ENCODE results near the gene ZFYVE1.

Gene ZFYVE1

DNA sequence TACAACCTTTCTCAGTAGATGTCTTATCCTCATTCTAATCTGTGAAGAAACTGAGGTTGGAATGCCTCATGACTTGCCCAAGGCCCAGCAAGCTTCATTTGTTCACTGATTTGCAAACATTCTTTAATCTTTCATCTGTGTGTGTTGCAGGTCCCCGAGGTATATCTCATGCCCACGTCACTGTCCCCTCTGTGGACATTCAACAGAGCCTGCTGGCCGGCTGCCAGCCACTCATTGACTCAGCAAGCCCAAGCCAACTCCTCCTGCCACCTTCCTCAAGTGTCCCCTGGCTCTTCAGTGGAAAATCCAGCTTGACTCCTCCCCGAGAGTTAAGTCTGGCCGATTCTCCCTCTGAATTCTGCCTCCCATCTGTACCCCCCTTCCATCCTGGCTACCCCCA is 102.6 kb downstream of the ZFYVE1 start:
- TF ChIP-seq, protein P1, sequence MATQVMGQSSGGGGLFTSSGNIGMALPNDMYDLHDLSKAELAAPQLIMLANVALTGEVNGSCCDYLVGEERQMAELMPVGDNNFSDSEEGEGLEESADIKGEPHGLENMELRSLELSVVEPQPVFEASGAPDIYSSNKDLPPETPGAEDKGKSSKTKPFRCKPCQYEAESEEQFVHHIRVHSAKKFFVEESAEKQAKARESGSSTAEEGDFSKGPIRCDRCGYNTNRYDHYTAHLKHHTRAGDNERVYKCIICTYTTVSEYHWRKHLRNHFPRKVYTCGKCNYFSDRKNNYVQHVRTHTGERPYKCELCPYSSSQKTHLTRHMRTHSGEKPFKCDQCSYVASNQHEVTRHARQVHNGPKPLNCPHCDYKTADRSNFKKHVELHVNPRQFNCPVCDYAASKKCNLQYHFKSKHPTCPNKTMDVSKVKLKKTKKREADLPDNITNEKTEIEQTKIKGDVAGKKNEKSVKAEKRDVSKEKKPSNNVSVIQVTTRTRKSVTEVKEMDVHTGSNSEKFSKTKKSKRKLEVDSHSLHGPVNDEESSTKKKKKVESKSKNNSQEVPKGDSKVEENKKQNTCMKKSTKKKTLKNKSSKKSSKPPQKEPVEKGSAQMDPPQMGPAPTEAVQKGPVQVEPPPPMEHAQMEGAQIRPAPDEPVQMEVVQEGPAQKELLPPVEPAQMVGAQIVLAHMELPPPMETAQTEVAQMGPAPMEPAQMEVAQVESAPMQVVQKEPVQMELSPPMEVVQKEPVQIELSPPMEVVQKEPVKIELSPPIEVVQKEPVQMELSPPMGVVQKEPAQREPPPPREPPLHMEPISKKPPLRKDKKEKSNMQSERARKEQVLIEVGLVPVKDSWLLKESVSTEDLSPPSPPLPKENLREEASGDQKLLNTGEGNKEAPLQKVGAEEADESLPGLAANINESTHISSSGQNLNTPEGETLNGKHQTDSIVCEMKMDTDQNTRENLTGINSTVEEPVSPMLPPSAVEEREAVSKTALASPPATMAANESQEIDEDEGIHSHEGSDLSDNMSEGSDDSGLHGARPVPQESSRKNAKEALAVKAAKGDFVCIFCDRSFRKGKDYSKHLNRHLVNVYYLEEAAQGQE (IDR thresholded peaks at IDR 0.05; ENCODE audit: insufficient replicate concordance, low read depth) = no peak
- TF ChIP-seq POLR2AphosphoS5 (IDR thresholded peaks at IDR 0.05; ENCODE audit: low read depth) = no peak
- TF ChIP-seq GABPA (IDR thresholded peaks at IDR 0.05; ENCODE audit: low read depth) = no peak
- TF ChIP-seq, protein P2, sequence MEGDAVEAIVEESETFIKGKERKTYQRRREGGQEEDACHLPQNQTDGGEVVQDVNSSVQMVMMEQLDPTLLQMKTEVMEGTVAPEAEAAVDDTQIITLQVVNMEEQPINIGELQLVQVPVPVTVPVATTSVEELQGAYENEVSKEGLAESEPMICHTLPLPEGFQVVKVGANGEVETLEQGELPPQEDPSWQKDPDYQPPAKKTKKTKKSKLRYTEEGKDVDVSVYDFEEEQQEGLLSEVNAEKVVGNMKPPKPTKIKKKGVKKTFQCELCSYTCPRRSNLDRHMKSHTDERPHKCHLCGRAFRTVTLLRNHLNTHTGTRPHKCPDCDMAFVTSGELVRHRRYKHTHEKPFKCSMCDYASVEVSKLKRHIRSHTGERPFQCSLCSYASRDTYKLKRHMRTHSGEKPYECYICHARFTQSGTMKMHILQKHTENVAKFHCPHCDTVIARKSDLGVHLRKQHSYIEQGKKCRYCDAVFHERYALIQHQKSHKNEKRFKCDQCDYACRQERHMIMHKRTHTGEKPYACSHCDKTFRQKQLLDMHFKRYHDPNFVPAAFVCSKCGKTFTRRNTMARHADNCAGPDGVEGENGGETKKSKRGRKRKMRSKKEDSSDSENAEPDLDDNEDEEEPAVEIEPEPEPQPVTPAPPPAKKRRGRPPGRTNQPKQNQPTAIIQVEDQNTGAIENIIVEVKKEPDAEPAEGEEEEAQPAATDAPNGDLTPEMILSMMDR (IDR thresholded peaks at IDR 0.05; ENCODE audit: insufficient read depth, low read length) = no peak
- no peak for TF ChIP-seq SPI1 (IDR thresholded peaks at IDR 0.05; ENCODE audit: borderline replicate concordance, low read depth)
- no peaks in the 10 kb centered on the region for H3K27me3 ChIP-seq (ENCODE audit: insufficient read depth, poor library complexity, severe bottlenecking)
- DNase-seq (ENCODE audit: low read depth in 1 of 2, low spot score in 1 of 2) = no peak
- no peak overlapping the region for H3K27ac ChIP-seq (replicated peaks)
- H3K4me3 ChIP-seq (replicated peaks; ENCODE audit: insufficient read depth, low read length) = no peak overlapping the region

DNA sequence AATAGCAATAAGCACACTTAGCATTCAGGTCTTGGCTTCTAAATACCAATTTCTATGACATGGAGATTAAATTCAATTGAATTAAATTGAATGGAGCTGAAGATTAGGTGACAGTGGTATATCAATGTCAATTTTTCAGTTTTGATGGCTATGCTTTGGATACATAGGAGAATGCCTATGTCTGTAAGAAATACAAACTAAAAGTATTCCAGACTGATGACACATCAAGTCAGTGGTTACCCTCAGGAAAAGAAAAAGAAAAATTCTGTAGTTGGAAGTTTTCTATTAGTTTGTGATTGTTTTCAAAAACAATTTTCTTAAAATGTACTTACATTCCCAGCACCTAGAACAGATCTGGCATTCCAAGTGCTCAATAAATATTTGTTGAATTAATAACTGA is 105.5 kb downstream of the ZFYVE1 start:
- DNase-seq (ENCODE audit: low read depth in 1 of 2, low spot score in 1 of 2) = no peak
- no peak overlapping the region for H3K27ac ChIP-seq (replicated peaks)
- TF ChIP-seq, protein P2 (IDR thresholded peaks at IDR 0.05; ENCODE audit: insufficient read depth, low read length) = no peak
- TF ChIP-seq GABPA (IDR thresholded peaks at IDR 0.05; ENCODE audit: low read depth) (no peak), SPI1 (IDR thresholded peaks at IDR 0.05; ENCODE audit: borderline replicate concordance, low read depth) (no peak)
- TF ChIP-seq, protein P1 (IDR thresholded peaks at IDR 0.05; ENCODE audit: insufficient replicate concordance, low read depth) = no peak
- no peak overlapping the region for H3K4me3 ChIP-seq (replicated peaks; ENCODE audit: insufficient read depth, low read length)
- no peaks in the 10 kb centered on the region for H3K27me3 ChIP-seq (ENCODE audit: insufficient read depth, poor library complexity, severe bottlenecking)

DNA sequence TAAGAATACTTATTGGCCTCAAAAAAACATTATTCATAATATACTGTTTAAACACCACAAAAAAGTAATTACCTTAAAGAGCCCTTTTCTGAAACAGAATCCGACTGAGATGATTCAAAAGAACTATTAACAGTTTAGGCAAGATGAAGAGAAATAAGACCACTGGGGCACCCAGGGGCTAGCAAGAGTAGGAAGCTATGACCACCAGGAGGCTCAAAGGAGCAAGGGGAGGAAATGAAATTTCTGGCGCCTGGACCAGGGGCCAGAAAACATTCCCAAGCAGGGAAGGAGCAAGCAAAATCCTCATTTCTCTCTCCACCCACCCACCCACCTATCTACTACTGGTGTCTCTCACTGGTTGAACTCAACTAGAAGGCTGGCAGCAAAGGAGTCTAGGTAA is 106.9 kb downstream of the ZFYVE1 start:
- TF ChIP-seq, protein P1 (IDR thresholded peaks at IDR 0.05; ENCODE audit: insufficient replicate concordance, low read depth) = no peak
- TF ChIP-seq, protein P2 (IDR thresholded peaks at IDR 0.05; ENCODE audit: insufficient read depth, low read length) = no peak
- TF ChIP-seq SPI1 (IDR thresholded peaks at IDR 0.05; ENCODE audit: borderline replicate concordance, low read depth) = no peak
- no peak for TF ChIP-seq POLR2AphosphoS5 (IDR thresholded peaks at IDR 0.05; ENCODE audit: low read depth)
- no peak for TF ChIP-seq GABPA (IDR thresholded peaks at IDR 0.05; ENCODE audit: low read depth)
- no peak for DNase-seq (ENCODE audit: low read depth in 1 of 2, low spot score in 1 of 2)
- Histone ChIP-seq H3K27ac (replicated peaks) (no peak overlapping the region), H3K27me3 (ENCODE audit: insufficient read depth, poor library complexity, severe bottlenecking) (no peaks in the 10 kb centered on the region), H3K4me3 (replicated peaks; ENCODE audit: insufficient read depth, low read length) (no peak overlapping the region)

Data from HL-60 (cell line).